Neural cell (in vitro differentiated cells): ENCODE results near the gene VWA5B1. TPM values are rescaled to one million over a fixed set of nuclear protein-coding genes. Genes with fewer than 3 reads are reported as not detected.

Experiments
- H2AFZ ChIP-seq: fragments of 200-600, 300-800 bp; sonication (generic), shearing (Covaris generic); 2 replicates; pipeline ENCODE4 v1.6.0; 2014; ENCODE audit warnings: low read depth, mild to moderate bottlenecking, antibody characterized with exemption, low read length, moderate library complexity
- H3F3A ChIP-seq: fragments of 200-600 bp; shearing (Covaris generic); 2 replicates; pipeline ENCODE4 v1.6.1; 2016; ENCODE audit warnings: mild to moderate bottlenecking, moderate library complexity, mixed read lengths, antibody characterized with exemption, low read length; ENCODE audit not compliant: insufficient read depth, poor library complexity, severe bottlenecking
- H3K27ac ChIP-seq: fragments of 200-600, 300-800 bp; sonication (generic), shearing (Covaris generic); 2 replicates; pipeline ENCODE4 v1.5.1; 2014; ENCODE audit warnings: mild to moderate bottlenecking, low read length, moderate library complexity
- H3K27me3 ChIP-seq: fragments of 300-800, 200-600 bp; sonication (generic), shearing (Covaris generic); 2 replicates; pipeline ENCODE4 v1.6.0; 2014; ENCODE audit warnings: mild to moderate bottlenecking, low read depth, low read length, moderate library complexity; ENCODE audit not compliant: insufficient read depth
- H3K36me3 ChIP-seq: fragments of 300-800, 200-600 bp; sonication (generic), shearing (Covaris generic); 2 replicates; pipeline ENCODE4 v1.5.1; 2014; ENCODE audit warnings: mild to moderate bottlenecking, antibody characterized with exemption, low read length, moderate library complexity; ENCODE audit not compliant: insufficient read depth
- H3K4me2 ChIP-seq: fragments of 300-800, 200-600 bp; sonication (generic), shearing (Covaris generic); 2 replicates; pipeline ENCODE4 v1.6.0; 2014; ENCODE audit warnings: mild to moderate bottlenecking, low read length
- H3K4me3 ChIP-seq: fragments of 300-800, 200-600 bp; sonication (generic), shearing (Covaris generic); 2 replicates; pipeline ENCODE4 v1.5.1; 2014; ENCODE audit warnings: mild to moderate bottlenecking, low read length, moderate library complexity
- H3K79me2 ChIP-seq: fragments of 200-600 bp; shearing (Covaris generic); replicated peaks from 2 replicates; pipeline ENCODE4 v1.6.0; 2014; ENCODE audit warnings: mild to moderate bottlenecking, low read length, moderate library complexity; ENCODE audit not compliant: insufficient read depth
- H3K9ac ChIP-seq: fragments of 300-800, 200-600 bp; sonication (generic), shearing (Covaris generic); 2 replicates; pipeline ENCODE4 v1.6.1; 2016; ENCODE audit warnings: mild to moderate bottlenecking, low read length, mixed read lengths
- H3K9me2 ChIP-seq: fragments of 200-600 bp; shearing (Covaris generic); 2 replicates; pipeline ENCODE4 v1.6.1; 2016; ENCODE audit warnings: mild to moderate bottlenecking, low read length, mixed read lengths; ENCODE audit not compliant: insufficient read depth
- H3K9me3 ChIP-seq: fragments of 200-600, 300-800 bp; sonication (generic), shearing (Covaris generic); 2 replicates; pipeline ENCODE4 v1.6.1; 2016; ENCODE audit warnings: mild to moderate bottlenecking, mixed run types, low read length, moderate library complexity, mixed read lengths
- H4K20me1 ChIP-seq: fragments of 200-600 bp; shearing (Covaris generic); 2 replicates; pipeline ENCODE4 v1.6.1; 2016; ENCODE audit warnings: mild to moderate bottlenecking, mixed run types; ENCODE audit not compliant: insufficient read depth
- CTCF ChIP-seq: fragments of 450-650 bp; IDR thresholded peaks from 2 replicates; pipeline ENCODE4 v1.5.1; 2014; ENCODE audit warnings: antibody characterized with exemption, mild to moderate bottlenecking, moderate library complexity; ENCODE audit not compliant: poor library complexity, severe bottlenecking
- EP300 ChIP-seq: fragments of 450-650 bp; conservative IDR thresholded peaks from 2 replicates; pipeline ENCODE4 v1.6.1; 2014; ENCODE audit warnings: antibody characterized with exemption, mild to moderate bottlenecking, moderate library complexity; ENCODE audit not compliant: poor library complexity, severe bottlenecking
- EZH2 ChIP-seq: fragments of 200-600, 300-800 bp; shearing (Covaris generic), sonication (generic); IDR thresholded peaks from 2 replicates; pipeline ENCODE4 v1.6.1; 2014; ENCODE audit warnings: antibody characterized with exemption, low read length, borderline replicate concordance, mild to moderate bottlenecking; ENCODE audit not compliant: insufficient read depth, poor library complexity, severe bottlenecking
- MXI1 ChIP-seq: fragments of 450-650 bp; conservative IDR thresholded peaks from 2 replicates; pipeline ENCODE4 v1.6.1; 2014; ENCODE audit warnings: antibody characterized with exemption, mild to moderate bottlenecking; ENCODE audit not compliant: poor library complexity, severe bottlenecking
- POLR2AphosphoS5 ChIP-seq: IDR thresholded peaks from 2 replicates; pipeline ENCODE4 v1.6.1; 2012
- RAD21 ChIP-seq: fragments of 450-650 bp; conservative IDR thresholded peaks from 2 replicates; pipeline ENCODE4 v1.6.1; 2014; ENCODE audit warnings: antibody characterized with exemption, mild to moderate bottlenecking, moderate library complexity
- REST ChIP-seq: IDR thresholded peaks from 2 replicates; pipeline ENCODE4 v1.6.1; 2012; ENCODE audit warnings: borderline replicate concordance
- SMC3 ChIP-seq: fragments of 450-650 bp; conservative IDR thresholded peaks from 2 replicates; pipeline ENCODE4 v1.6.1; 2014; ENCODE audit warnings: antibody characterized with exemption, mild to moderate bottlenecking, moderate library complexity; ENCODE audit not compliant: poor library complexity
- TAF1 ChIP-seq: IDR thresholded peaks from 2 replicates; pipeline ENCODE4 v1.6.1; 2012; ENCODE audit warnings: low read depth
- polyA plus RNA-seq: library from polyadenylated mRNA; depleted of rRNA; stranded (reverse); fragments of >200 nt; gene quantifications from 2 replicates; pipeline ENCODE4 v1.2.3, GENCODE V29; 2014

VWA5B1 gene
- polyA plus RNA-seq, 1 donor from 2014 or later, result 0.27 TPM

- no peak for TF ChIP-seq EP300
- TF ChIP-seq RAD21, result no peak
Observed at GRCh38 chr1:20361401-20361800, 70.7 kb downstream of the VWA5B1 start (continued).

GRCh38 chr1:20361805-20362381 lies 71.2 kb downstream of the VWA5B1 start:
- H3K9me3 ChIP-seq, result no peaks in the 10 kb centered on the region
- no peak overlapping the region for H2AFZ ChIP-seq
- H4K20me1 ChIP-seq, result no peaks in the 10 kb centered on the region
- H3K4me2 ChIP-seq, result no peak overlapping the region
- no peaks in the 10 kb centered on the region for H3K36me3 ChIP-seq
- no peaks in the 10 kb centered on the region for H3K9me2 ChIP-seq
- no peak overlapping the region for H3K9ac ChIP-seq
- H3F3A ChIP-seq, result no peaks in the 10 kb centered on the region
- H3K79me2 ChIP-seq, result no peaks in the 10 kb centered on the region
- peaks cover 27% of the 10 kb centered on the region for H3K27me3 ChIP-seq
- TF ChIP-seq SMC3 (peak; percentile 87), MXI1 (no peak), CTCF (peak; percentile 79), POLR2AphosphoS5 (no peak), RAD21 (peak; percentile 82), EP300 (no peak), TAF1 (no peak), REST (no peak), EZH2 (no peak)
- no peak overlapping the region for H3K4me3 ChIP-seq
- no peak overlapping the region for H3K27ac ChIP-seq

GRCh38 chr1:20362856-20363255 lies 72.2 kb downstream of the VWA5B1 start:
- peaks cover 35% of the 10 kb centered on the region for H3K27me3 ChIP-seq
- no peaks in the 10 kb centered on the region for H3K9me2 ChIP-seq
- no peak overlapping the region for H2AFZ ChIP-seq
- no peak overlapping the region for H3K27ac ChIP-seq
- TF ChIP-seq TAF1 (no peak), SMC3 (no peak)
- H3K4me2 ChIP-seq, result no peak overlapping the region
- H3F3A ChIP-seq, result no peaks in the 10 kb centered on the region
- no peaks in the 10 kb centered on the region for H3K36me3 ChIP-seq
- no peak overlapping the region for H3K9ac ChIP-seq
- H3K79me2 ChIP-seq, result no peaks in the 10 kb centered on the region
- no peak overlapping the region for H3K4me3 ChIP-seq
- H3K9me3 ChIP-seq, result no peaks in the 10 kb centered on the region
- H4K20me1 ChIP-seq, result no peaks in the 10 kb centered on the region
